ENCODE data around the gene EPHB1.

GRCh38 chr3:134896696-134897095 is 101.6 kb downstream of the EPHB1 start:
- TF ChIP-seq POLR2A (IDR thresholded peaks at IDR 0.05) (no peak), CTCF (IDR thresholded peaks at IDR 0.05) (no peak)

Data from thyroid gland (tissue), 4 donors.